G401.6 (cell line): Measurements from ENCODE around the gene EVPL.

ENCODE experiments used
- FAIRE-seq: peaks from 2 replicates; lab custom pipeline; 2012; peaks lifted over from hg19 to GRCh38; lab: Jason Lieb, UNC

EVPL gene

DNA sequence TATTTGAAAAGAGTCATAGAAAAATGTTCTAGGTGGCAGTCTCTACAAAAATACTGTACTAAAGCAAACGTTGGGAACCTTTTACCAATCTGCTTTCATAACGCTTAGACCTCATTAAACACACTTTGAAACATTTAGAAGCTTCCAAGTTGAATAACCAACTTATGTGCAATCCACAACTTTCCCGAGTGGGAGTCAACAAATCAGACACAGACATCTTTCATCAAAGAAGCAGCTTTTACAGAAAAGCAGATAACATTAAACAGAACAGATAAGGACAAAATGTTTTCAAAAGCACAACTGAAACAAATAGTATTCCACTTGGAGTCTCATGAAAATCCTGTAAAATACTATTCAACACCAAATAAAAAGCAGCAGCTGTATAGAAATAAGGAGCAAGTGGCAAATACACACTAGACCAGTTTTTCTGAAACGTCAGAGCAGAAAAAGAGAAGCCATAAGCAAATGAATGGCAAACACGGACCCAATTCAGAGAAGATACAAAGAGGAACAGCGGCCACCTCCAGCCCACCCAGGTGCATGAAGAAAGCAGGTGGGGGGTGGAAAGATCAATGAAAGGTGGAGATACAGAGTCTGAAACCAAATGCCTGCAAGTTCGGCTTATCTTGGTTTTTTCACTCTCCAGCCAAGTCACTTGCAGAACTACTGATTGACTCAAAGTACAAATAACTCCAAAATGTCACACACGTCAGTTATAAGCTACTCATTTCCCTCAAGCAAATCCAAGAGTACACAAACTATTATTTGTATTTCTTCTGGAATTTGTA lies 67.9 kb downstream of the EVPL start:
- FAIRE-seq, result no peak
